Measurements from ENCODE around the gene ADTRP. TPM values are rescaled to one million over a fixed set of nuclear protein-coding genes. Genes with fewer than 3 reads are reported as not detected.

The ADTRP gene
- total RNA-seq, 3 donors from 2014 or later, result 68.5 to 239 (median 91.9) TPM

- Histone ChIP-seq H3K9me3 (no peaks in the 10 kb centered on the region), H3K36me3 (ENCODE audit: low read depth) (no peaks in the 10 kb centered on the region), H3K4me1 (ENCODE audit: low read depth) (peaks cover 14% of the 10 kb centered on the region), H3K4me3 (no peak overlapping the region)
- DNase-seq (peak; percentile 73 to 94 (median 79)), ATAC-seq (peak; percentile 91)
- TF ChIP-seq CTCF (IDR thresholded peaks at IDR 0.05), result no peak
- intact Hi-C loops (cut with DNase I, micrococcal nuclease), result no loop called here
Observed at GRCh38 chr6:11810039-11810541, 31.5 kb upstream of the ADTRP start.

GRCh38 chr6:11808054-11808453, 29.5 kb upstream of the ADTRP start:
- Histone ChIP-seq H3K4me1 (ENCODE audit: low read depth) (peaks cover 31% of the 10 kb centered on the region), H3K4me3 (no peak overlapping the region), H3K9me3 (no peaks in the 10 kb centered on the region), H3K36me3 (ENCODE audit: low read depth) (no peaks in the 10 kb centered on the region)
- DNase-seq, result no peak
- no peak for TF ChIP-seq CTCF (IDR thresholded peaks at IDR 0.05)
- no peak for ATAC-seq
- intact Hi-C loops (cut with DNase I, micrococcal nuclease), result no loop called here

- Histone ChIP-seq H3K9me3 (no peaks in the 10 kb centered on the region), H3K4me1 (ENCODE audit: low read depth) (peaks cover 31% of the 10 kb centered on the region), H3K4me3 (no peak overlapping the region), H3K36me3 (ENCODE audit: low read depth) (no peaks in the 10 kb centered on the region)
- no peak for ATAC-seq
- intact Hi-C loops (cut with DNase I, micrococcal nuclease), result no loop called here
- no peak for TF ChIP-seq CTCF (IDR thresholded peaks at IDR 0.05)
- DNase-seq, result no peak
Observed at GRCh38 chr6:11806561-11807317, 28.1 kb upstream of the ADTRP start.

GRCh38 chr6:11805259-11806053, 26.9 kb upstream of the ADTRP start:
- Histone ChIP-seq H3K4me1 (ENCODE audit: low read depth) (peaks cover 30% of the 10 kb centered on the region), H3K4me3 (no peak overlapping the region), H3K9me3 (no peaks in the 10 kb centered on the region), H3K36me3 (ENCODE audit: low read depth) (no peaks in the 10 kb centered on the region)
- peak; percentile 81 to 84 (median 82) for DNase-seq
- TF ChIP-seq CTCF (IDR thresholded peaks at IDR 0.05), result no peak
- intact Hi-C loops (cut with DNase I, micrococcal nuclease), result no loop called here
- ATAC-seq, result peak; percentile 80

GRCh38 chr6:11804701-11805100, 26.1 kb upstream of the ADTRP start:
- H3K4me3 ChIP-seq, result no peak overlapping the region
- no peaks in the 10 kb centered on the region for H3K9me3 ChIP-seq
- H3K36me3 ChIP-seq (ENCODE audit: low read depth), result no peaks in the 10 kb centered on the region
- ATAC-seq (no peak), DNase-seq (no peak)
- peaks cover 23% of the 10 kb centered on the region for H3K4me1 ChIP-seq (ENCODE audit: low read depth)
- TF ChIP-seq CTCF (IDR thresholded peaks at IDR 0.05), result no peak
- intact Hi-C loops (cut with DNase I, micrococcal nuclease), result no loop called here
